RWPE2 (cell line): ENCODE measurements around the gene NMS.

ENCODE experiments used
- ATAC-seq: fragments of 200-7000 bp; cut with Tn5 transposase; 3 replicates; pipeline ENCODE4 v1.9.1; 2021; ENCODE audit warnings: low read depth
- DNase-seq: peaks from one replicate; pipeline ENCODE4 v3.0.0-alpha.2; 2020; ENCODE audit warnings: low spot score
- H3K27ac ChIP-seq: fragments of 450-650 bp; 2 replicates; pipeline ENCODE4 v1.5.1; 2017; ENCODE audit warnings: mild to moderate bottlenecking; ENCODE audit not compliant: poor library complexity, severe bottlenecking
- H3K27me3 ChIP-seq: fragments of 250-450 bp; sonication (Bioruptor Pico); 2 replicates; pipeline ENCODE4 v1.5.1; 2021; ENCODE audit warnings: mild to moderate bottlenecking, moderate library complexity; ENCODE audit not compliant: insufficient read depth, poor library complexity, severe bottlenecking
- H3K36me3 ChIP-seq: fragments of 250-450 bp; sonication (Bioruptor Pico); 2 replicates; pipeline ENCODE4 v1.5.1; 2020; ENCODE audit warnings: low read depth, mild to moderate bottlenecking, moderate library complexity
- H3K4me1 ChIP-seq: fragments of 250-450 bp; sonication (Bioruptor Pico); 2 replicates; pipeline ENCODE4 v1.5.1; 2021; ENCODE audit warnings: mild to moderate bottlenecking, moderate library complexity; ENCODE audit not compliant: insufficient read depth, poor library complexity, severe bottlenecking
- H3K4me3 ChIP-seq: fragments of 250-450 bp; sonication (Bioruptor Pico); 2 replicates; pipeline ENCODE4 v1.5.1; 2021; ENCODE audit warnings: mild to moderate bottlenecking, moderate library complexity; ENCODE audit not compliant: severe bottlenecking
- H3K9me3 ChIP-seq: fragments of 250-450 bp; sonication (Bioruptor Pico); 2 replicates; pipeline ENCODE4 v1.5.1; 2021; ENCODE audit warnings: mild to moderate bottlenecking, moderate library complexity; ENCODE audit not compliant: severe bottlenecking
- TF ChIP-seq, protein P1 (sequence below): fragments of 450-650 bp; IDR thresholded peaks from one replicate; pipeline ENCODE4 v1.5.1; 2017; ENCODE audit warnings: mild to moderate bottlenecking, moderate library complexity; ENCODE audit not compliant: poor library complexity, severe bottlenecking

Gene NMS

DNA sequence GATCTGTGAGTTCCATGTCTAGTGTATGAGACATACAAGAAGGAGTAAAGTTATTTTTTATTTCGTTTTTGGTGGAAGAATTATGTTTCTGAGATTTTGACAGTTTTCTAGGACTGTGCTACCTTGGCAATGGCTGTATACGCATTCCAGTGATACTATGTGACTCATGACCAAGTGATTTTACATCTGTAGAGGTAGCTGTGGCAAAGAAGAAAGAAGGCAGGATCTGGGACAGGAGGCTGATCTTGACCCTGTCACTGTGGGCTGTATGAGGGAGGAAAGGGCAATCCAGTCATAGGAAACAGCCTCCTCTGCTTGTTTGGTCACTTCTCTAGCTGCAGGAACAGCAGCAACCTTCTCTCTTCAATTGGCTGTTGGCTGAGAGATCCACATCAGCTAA, 48.5 kb downstream of the NMS start:
- TF ChIP-seq, protein P1, sequence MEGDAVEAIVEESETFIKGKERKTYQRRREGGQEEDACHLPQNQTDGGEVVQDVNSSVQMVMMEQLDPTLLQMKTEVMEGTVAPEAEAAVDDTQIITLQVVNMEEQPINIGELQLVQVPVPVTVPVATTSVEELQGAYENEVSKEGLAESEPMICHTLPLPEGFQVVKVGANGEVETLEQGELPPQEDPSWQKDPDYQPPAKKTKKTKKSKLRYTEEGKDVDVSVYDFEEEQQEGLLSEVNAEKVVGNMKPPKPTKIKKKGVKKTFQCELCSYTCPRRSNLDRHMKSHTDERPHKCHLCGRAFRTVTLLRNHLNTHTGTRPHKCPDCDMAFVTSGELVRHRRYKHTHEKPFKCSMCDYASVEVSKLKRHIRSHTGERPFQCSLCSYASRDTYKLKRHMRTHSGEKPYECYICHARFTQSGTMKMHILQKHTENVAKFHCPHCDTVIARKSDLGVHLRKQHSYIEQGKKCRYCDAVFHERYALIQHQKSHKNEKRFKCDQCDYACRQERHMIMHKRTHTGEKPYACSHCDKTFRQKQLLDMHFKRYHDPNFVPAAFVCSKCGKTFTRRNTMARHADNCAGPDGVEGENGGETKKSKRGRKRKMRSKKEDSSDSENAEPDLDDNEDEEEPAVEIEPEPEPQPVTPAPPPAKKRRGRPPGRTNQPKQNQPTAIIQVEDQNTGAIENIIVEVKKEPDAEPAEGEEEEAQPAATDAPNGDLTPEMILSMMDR, result no peak
- no peak for DNase-seq
- Histone ChIP-seq H3K27me3 (no peaks in the 10 kb centered on the region), H3K4me3 (no peak overlapping the region), H3K36me3 (no peaks in the 10 kb centered on the region), H3K4me1 (no peaks in the 10 kb centered on the region), H3K9me3 (no peaks in the 10 kb centered on the region), H3K27ac (no peak overlapping the region)
- peak; percentile 41; the same call in 1 of the 3 replicates for ATAC-seq

GRCh38 chr2:100520224-100520623, 49.9 kb downstream of the NMS start:
- H3K27me3 ChIP-seq, result no peaks in the 10 kb centered on the region
- no peak overlapping the region for H3K4me3 ChIP-seq
- no peaks in the 10 kb centered on the region for H3K4me1 ChIP-seq
- DNase-seq (no peak), ATAC-seq (peak; percentile 60)
- no peaks in the 10 kb centered on the region for H3K9me3 ChIP-seq
- TF ChIP-seq, protein P1, result no peak
- H3K36me3 ChIP-seq, result no peaks in the 10 kb centered on the region
- H3K27ac ChIP-seq, result no peak overlapping the region

DNA sequence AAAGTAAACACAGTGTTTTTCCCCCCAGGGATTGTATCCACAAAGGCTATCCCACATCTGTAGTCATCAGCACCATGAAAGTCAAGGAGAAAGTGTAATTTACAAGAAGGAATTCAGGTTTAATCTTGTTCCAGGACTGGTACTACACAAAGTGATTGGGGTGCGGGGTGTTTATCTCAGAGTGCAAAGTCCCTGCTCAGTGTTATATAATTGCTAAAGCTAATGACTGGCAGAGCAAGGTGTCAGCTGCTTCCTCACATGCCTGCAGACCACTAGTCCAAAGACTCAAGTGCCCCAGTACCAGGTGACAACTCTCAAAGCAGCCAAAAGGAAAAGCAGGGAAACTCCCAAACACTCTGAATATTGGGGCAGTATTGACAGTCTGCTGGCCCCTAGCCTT, 52.1 kb downstream of the NMS start:
- H3K27me3 ChIP-seq, result no peaks in the 10 kb centered on the region
- ATAC-seq, result no peak
- TF ChIP-seq, protein P1, result no peak

DNA sequence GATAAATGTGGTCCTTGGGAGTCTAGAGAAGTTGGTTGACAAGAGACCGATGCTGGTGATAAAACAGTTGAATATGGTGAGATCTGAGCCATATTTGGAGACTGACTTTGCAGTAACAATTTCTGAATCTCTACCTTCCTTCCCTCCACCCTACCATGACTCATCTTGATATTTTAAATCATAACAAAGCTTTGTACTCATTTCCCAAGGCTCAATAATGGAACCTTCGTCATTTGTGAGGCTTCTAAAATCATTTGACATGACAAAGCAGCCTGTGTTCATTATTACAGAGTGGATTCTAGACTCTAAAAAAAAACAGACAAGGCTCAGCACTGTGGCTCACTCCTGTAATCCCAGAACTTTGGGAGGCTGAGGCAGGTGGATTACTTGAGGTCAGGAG, 54.0 kb downstream of the NMS start:
- Histone ChIP-seq H3K4me1 (no peaks in the 10 kb centered on the region), H3K4me3 (no peak overlapping the region), H3K27ac (no peak overlapping the region), H3K9me3 (no peaks in the 10 kb centered on the region), H3K27me3 (no peaks in the 10 kb centered on the region), H3K36me3 (no peaks in the 10 kb centered on the region)
- ATAC-seq, result no peak
- no peak for DNase-seq
- TF ChIP-seq, protein P1, result no peak

More for the DNA sequence above, 52.1 kb downstream of the NMS start:
- H3K9me3 ChIP-seq, result no peaks in the 10 kb centered on the region
- no peak for DNase-seq
- no peak overlapping the region for H3K27ac ChIP-seq
- no peaks in the 10 kb centered on the region for H3K4me1 ChIP-seq
- H3K36me3 ChIP-seq, result no peaks in the 10 kb centered on the region
- H3K4me3 ChIP-seq, result no peak overlapping the region

- Histone ChIP-seq H3K27ac (no peak overlapping the region), H3K4me1 (no peaks in the 10 kb centered on the region), H3K27me3 (no peaks in the 10 kb centered on the region), H3K9me3 (no peaks in the 10 kb centered on the region), H3K4me3 (no peak overlapping the region), H3K36me3 (no peaks in the 10 kb centered on the region)
- ATAC-seq (no peak), DNase-seq (no peak)
- TF ChIP-seq, protein P1, result no peak
These were observed 56.6 kb downstream of the NMS start for GRCh38 chr2:100526868-100527267.
